Chondrocyte (in vitro differentiated cells): ENCODE measurements around the gene DNAJC11. TPM values are rescaled to one million over a fixed set of nuclear protein-coding genes. Genes with fewer than 3 reads are reported as not detected.

Experiments
- DNase-seq: peaks from one replicate; pipeline ENCODE4 v3.0.0; 2021; ENCODE audit warnings: mixed read lengths, low spot score
- H3K27ac Mint-ChIP-seq: one replicate; pipeline ENCODE4 v1.8.0; 2021; ENCODE audit warnings: mild to moderate bottlenecking, moderate library complexity, mixed read lengths; ENCODE audit not compliant: unreplicated experiment
- H3K27me3 Mint-ChIP-seq: 2 replicates; pipeline ENCODE4 v1.8.0; 2021; ENCODE audit warnings: low read depth, mixed read lengths
- H3K36me3 Mint-ChIP-seq: 2 replicates; pipeline ENCODE4 v1.8.0; 2021; ENCODE audit warnings: low read depth, mixed read lengths
- H3K4me1 Mint-ChIP-seq: 2 replicates; pipeline ENCODE4 v1.8.0; 2021; ENCODE audit warnings: low read depth, mild to moderate bottlenecking, mixed read lengths
- H3K4me3 Mint-ChIP-seq: one replicate; pipeline ENCODE4 v1.8.0; 2021; ENCODE audit warnings: mild to moderate bottlenecking, moderate library complexity, mixed read lengths; ENCODE audit not compliant: unreplicated experiment
- H3K9me3 Mint-ChIP-seq: 2 replicates; pipeline ENCODE4 v1.8.0; 2021; ENCODE audit warnings: low read depth, mixed read lengths
- total RNA-seq: library from RNA; stranded (reverse); gene quantifications from 3 replicates; pipeline ENCODE4 v1.2.1, GENCODE V29; 2021
- TF ChIP-seq, protein P1 (sequence below): fragments of 200-600 bp; sonication (generic); IDR thresholded peaks from 2 replicates; pipeline ENCODE4 v1.5.0; 2021; ENCODE audit warnings: antibody characterized with exemption, mild to moderate bottlenecking, moderate library complexity

The DNAJC11 gene
- total RNA-seq, 1 donor from 2014 or later: 46.3 TPM

DNA sequence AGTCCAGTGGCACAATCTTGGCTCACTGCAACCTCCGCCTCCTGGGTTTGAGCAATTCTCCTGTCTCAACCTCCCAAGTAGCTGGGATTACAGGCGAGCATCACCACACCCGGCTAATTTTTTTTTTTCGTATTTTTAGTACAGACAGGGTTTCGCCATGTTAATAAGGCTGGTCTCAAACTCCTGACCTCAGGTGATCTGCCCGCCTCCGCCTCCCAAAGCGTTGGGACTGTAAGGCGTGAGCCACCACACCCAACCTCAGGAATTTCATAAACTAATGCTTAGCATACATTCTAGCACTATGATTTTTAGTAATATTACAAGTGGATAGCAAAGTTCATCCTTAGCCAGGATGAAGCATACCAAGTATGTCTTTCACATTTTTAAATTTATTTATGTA is 8.7 kb downstream of the DNAJC11 start:
- H3K4me1 Mint-ChIP-seq: peaks cover 40% of the 10 kb centered on the region
- no peak overlapping the region for H3K27ac Mint-ChIP-seq
- H3K4me3 Mint-ChIP-seq: no peak overlapping the region
- H3K9me3 Mint-ChIP-seq: no peaks in the 10 kb centered on the region
- H3K27me3 Mint-ChIP-seq: no peaks in the 10 kb centered on the region
- H3K36me3 Mint-ChIP-seq: peaks cover 1% of the 10 kb centered on the region
- TF ChIP-seq, protein P1, sequence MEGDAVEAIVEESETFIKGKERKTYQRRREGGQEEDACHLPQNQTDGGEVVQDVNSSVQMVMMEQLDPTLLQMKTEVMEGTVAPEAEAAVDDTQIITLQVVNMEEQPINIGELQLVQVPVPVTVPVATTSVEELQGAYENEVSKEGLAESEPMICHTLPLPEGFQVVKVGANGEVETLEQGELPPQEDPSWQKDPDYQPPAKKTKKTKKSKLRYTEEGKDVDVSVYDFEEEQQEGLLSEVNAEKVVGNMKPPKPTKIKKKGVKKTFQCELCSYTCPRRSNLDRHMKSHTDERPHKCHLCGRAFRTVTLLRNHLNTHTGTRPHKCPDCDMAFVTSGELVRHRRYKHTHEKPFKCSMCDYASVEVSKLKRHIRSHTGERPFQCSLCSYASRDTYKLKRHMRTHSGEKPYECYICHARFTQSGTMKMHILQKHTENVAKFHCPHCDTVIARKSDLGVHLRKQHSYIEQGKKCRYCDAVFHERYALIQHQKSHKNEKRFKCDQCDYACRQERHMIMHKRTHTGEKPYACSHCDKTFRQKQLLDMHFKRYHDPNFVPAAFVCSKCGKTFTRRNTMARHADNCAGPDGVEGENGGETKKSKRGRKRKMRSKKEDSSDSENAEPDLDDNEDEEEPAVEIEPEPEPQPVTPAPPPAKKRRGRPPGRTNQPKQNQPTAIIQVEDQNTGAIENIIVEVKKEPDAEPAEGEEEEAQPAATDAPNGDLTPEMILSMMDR: no peak
- no peak for DNase-seq

DNA sequence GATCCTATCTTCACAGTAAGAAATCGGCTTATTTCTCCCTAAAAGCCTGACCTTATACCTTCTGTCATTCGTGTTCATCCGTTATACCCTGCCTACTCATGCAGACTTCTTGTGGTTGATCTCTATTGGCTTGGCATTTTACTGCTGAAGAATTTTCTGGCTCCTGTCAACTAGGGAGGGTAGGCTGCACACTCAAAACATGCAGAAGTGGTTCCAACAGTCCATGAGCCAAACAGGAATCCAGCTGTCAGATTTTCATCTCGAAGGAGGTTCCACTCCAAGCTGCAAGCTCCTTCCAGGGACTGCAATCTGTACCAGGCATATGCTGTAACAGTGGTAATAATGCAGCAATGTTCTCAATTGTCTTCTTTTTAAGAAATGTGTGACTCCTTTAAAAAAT is 10.1 kb downstream of the DNAJC11 start:
- Mint-ChIP-seq H3K36me3 (peaks cover 1% of the 10 kb centered on the region), H3K4me1 (peaks cover 45% of the 10 kb centered on the region), H3K9me3 (no peaks in the 10 kb centered on the region), H3K27ac (no peak overlapping the region), H3K4me3 (no peak overlapping the region), H3K27me3 (no peaks in the 10 kb centered on the region)
- TF ChIP-seq, protein P1: no peak
- no peak for DNase-seq

DNA sequence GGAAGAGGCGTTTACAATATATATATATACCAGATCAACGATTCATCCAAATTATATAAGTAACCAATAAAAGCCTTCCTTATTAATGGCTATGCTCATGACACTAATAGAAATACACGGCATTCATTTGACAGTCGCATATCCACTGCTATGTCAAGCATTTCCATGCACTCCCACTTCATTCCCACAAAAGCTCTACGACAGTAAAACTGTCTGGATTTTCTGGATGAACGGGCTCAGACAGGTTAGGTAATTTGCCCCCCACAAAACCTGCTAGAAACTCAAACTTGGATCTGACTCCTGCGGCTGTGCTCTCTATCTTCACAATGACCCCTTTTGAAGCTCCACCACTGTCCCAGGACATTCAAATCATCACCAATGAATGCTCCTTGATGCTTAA is 11.4 kb downstream of the DNAJC11 start:
- TF ChIP-seq, protein P1: no peak
- peaks cover 1% of the 10 kb centered on the region for H3K36me3 Mint-ChIP-seq
- H3K27me3 Mint-ChIP-seq: no peaks in the 10 kb centered on the region
- no peak overlapping the region for H3K4me3 Mint-ChIP-seq
- no peak overlapping the region for H3K27ac Mint-ChIP-seq
- peaks cover 49% of the 10 kb centered on the region for H3K4me1 Mint-ChIP-seq
- H3K9me3 Mint-ChIP-seq: no peaks in the 10 kb centered on the region
- DNase-seq: no peak

DNA sequence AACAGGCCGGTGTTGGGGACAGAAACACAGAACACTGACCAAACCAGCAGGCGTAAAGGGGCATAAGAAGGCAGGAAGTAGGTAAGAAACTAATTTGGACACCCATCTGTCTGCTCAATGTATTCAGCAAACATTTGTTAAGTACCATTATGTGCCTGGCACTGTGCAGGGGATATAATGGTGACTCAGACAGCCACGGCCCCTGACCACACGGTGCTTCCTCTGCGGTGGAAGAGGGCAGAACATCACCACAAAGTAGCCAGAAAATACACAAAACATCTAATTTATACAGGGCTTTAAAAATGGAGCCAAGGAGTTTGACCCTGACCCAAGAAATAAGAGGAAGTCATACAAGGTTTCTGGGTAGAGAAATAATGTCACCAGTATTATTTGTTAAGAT is 12.9 kb downstream of the DNAJC11 start:
- DNase-seq: no peak
- TF ChIP-seq, protein P1: no peak
- Mint-ChIP-seq H3K4me3 (no peak overlapping the region), H3K27me3 (no peaks in the 10 kb centered on the region), H3K4me1 (peaks cover 49% of the 10 kb centered on the region), H3K36me3 (no peaks in the 10 kb centered on the region), H3K9me3 (no peaks in the 10 kb centered on the region), H3K27ac (no peak overlapping the region)

DNA sequence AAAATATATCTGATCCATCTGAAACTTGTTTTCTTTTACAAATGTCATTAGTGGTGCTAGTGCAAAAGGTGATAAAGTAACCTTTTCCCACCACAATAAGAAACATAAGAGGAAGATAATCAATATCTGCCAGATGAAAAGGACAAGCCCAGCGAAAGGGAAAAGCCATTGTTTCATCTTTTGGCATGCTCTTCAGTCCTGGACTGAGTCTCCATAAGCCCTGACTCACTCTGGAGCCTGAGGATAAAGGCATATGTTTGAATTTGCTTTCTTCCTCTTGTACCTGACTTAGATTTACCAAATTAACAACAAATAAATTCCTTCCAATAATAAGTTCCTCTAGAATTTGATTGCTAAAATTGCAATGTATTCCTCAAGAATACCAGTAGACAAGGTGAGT is 13.6 kb downstream of the DNAJC11 start:
- H3K9me3 Mint-ChIP-seq: no peaks in the 10 kb centered on the region
- H3K4me3 Mint-ChIP-seq: no peak overlapping the region
- no peak for DNase-seq
- no peaks in the 10 kb centered on the region for H3K27me3 Mint-ChIP-seq
- H3K4me1 Mint-ChIP-seq: peaks cover 49% of the 10 kb centered on the region
- TF ChIP-seq, protein P1: no peak
- H3K36me3 Mint-ChIP-seq: no peaks in the 10 kb centered on the region
- peak overlapping the region; percentile 71 for H3K27ac Mint-ChIP-seq
